Measurements from ENCODE around the gene COLGALT1. TPM values are rescaled to one million over a fixed set of nuclear protein-coding genes. Genes with fewer than 3 reads are reported as not detected.

Gene COLGALT1
- total RNA-seq, 6 donors from 2014 or later: 58.3 to 151 (median 116) TPM

DNA sequence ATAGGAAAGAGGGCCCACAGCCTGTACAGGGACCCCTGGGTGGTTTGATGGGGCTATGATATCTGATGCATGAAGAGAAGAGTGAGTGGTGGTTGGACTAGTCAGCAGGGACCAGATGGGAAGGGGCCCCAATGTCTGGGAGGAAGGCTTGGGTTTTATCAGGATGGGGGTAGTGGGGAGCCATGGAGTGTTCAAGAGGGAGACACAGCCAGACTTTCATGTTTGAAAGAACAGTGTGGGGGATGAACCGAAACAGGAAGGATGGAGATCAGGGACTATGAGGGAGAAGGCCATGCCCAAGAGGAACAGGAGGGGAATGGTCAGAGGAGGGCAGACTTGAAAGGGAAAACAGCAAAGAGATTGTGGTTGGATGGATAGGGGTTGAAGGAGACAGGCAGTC is 69.6 kb downstream of the COLGALT1 start:
- Histone ChIP-seq H3K27ac (no peak overlapping the region), H3K36me3 (no peaks in the 10 kb centered on the region), H3K9me3 (peaks cover 0 to 9% (median 2%) of the 10 kb centered on the region in 4 donors), H3K4me1 (no peaks in the 10 kb centered on the region), H3K4me3 (no peak overlapping the region), H3K27me3 (no peaks in the 10 kb centered on the region)
- 89 to 93% methylated on average over 1 of the region's 1 CpG for WGBS, 2 donors
- ATAC-seq (ENCODE audit: low FRiP score in 2 of 2): no peak
- TF ChIP-seq POLR2AphosphoS5 (IDR thresholded peaks at IDR 0.05): no peak
- TF ChIP-seq POLR2A (IDR thresholded peaks at IDR 0.05): no peak
- no peak for TF ChIP-seq EP300 (IDR thresholded peaks at IDR 0.05)
- TF ChIP-seq, protein P1, sequence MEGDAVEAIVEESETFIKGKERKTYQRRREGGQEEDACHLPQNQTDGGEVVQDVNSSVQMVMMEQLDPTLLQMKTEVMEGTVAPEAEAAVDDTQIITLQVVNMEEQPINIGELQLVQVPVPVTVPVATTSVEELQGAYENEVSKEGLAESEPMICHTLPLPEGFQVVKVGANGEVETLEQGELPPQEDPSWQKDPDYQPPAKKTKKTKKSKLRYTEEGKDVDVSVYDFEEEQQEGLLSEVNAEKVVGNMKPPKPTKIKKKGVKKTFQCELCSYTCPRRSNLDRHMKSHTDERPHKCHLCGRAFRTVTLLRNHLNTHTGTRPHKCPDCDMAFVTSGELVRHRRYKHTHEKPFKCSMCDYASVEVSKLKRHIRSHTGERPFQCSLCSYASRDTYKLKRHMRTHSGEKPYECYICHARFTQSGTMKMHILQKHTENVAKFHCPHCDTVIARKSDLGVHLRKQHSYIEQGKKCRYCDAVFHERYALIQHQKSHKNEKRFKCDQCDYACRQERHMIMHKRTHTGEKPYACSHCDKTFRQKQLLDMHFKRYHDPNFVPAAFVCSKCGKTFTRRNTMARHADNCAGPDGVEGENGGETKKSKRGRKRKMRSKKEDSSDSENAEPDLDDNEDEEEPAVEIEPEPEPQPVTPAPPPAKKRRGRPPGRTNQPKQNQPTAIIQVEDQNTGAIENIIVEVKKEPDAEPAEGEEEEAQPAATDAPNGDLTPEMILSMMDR (IDR thresholded peaks at IDR 0.05): no peak
- DNase-seq: no peak

DNA sequence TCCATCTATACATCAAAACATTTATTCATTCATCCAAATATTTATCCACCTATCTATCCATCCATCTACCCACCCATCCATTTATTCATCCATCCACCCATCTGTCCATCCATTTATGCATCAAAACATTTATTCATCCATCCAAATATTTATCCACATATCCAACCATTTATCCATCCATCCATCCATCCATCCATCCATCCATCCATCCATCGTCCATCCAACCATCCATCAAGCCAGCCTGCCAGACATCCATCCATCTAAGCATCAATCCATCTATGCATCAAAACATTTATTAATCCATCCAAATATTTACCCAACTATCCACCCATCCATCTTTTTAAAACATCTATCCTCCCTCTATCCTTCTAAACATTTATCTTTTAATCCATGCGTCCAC is 70.5 kb downstream of the COLGALT1 start:
- H3K4me1 ChIP-seq: no peaks in the 10 kb centered on the region
- WGBS, 2 donors: 68 to 81% methylated on average over 2 of the region's 2 CpGs
- H3K27me3 ChIP-seq: no peaks in the 10 kb centered on the region
- DNase-seq: no peak
- H3K36me3 ChIP-seq: no peaks in the 10 kb centered on the region
- TF ChIP-seq POLR2AphosphoS5 (IDR thresholded peaks at IDR 0.05) (no peak), POLR2A (IDR thresholded peaks at IDR 0.05) (no peak), EP300 (IDR thresholded peaks at IDR 0.05) (no peak)
- TF ChIP-seq, protein P1 (IDR thresholded peaks at IDR 0.05): no peak
- no peak for ATAC-seq (ENCODE audit: low FRiP score in 2 of 2)
- no peak overlapping the region for H3K27ac ChIP-seq
- H3K9me3 ChIP-seq: peaks cover 0 to 9% (median 2%) of the 10 kb centered on the region in 4 donors
- no peak overlapping the region for H3K4me3 ChIP-seq

DNA sequence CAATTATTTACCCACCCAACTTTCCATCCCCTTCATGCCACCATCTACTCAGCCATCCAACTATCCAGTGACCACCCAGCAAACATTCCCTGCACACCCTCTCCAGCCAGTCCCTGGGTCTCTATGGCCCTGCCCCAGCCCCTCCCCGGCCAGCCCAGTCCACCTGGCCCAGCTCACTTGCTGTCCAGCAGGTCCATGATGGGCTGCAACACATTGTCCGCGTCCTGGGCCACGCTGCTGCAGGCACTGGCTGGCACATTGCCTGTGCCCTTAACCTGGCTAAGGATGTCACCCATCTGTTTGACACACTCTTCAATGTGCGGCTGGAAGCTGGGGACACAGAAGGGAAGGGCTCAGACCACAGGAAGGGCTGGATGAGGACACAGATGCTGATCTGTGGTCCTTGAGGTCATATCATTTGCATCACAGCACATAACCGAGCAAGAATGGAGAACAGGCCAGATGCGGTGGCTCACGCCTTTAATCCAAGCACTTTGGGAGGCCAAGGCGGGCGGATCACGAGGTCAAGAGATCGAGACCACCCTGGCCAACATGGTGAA is 71.1 kb downstream of the COLGALT1 start:
- no peak for DNase-seq
- H3K27ac ChIP-seq: no peak overlapping the region
- WGBS, 2 donors: 71 to 73% methylated on average over 10 to 12 of the region's 12 CpGs

GRCh38 chr19:17627161-17627560 is 71.7 kb downstream of the COLGALT1 start:
- no peaks in the 10 kb centered on the region for H3K36me3 ChIP-seq
- H3K4me3 ChIP-seq: no peak overlapping the region
- 87 to 93% methylated on average over 3 of the region's 3 CpGs for WGBS, 2 donors
- no peaks in the 10 kb centered on the region for H3K4me1 ChIP-seq
- DNase-seq (no peak), ATAC-seq (ENCODE audit: low FRiP score in 2 of 2) (no peak)
- no peaks in the 10 kb centered on the region for H3K27me3 ChIP-seq
- H3K27ac ChIP-seq: no peak overlapping the region
- peaks cover 0 to 3% (median 0%) of the 10 kb centered on the region in 4 donors for H3K9me3 ChIP-seq
- no peak for TF ChIP-seq EP300 (IDR thresholded peaks at IDR 0.05)
- TF ChIP-seq POLR2A (IDR thresholded peaks at IDR 0.05): no peak
- TF ChIP-seq, protein P1 (IDR thresholded peaks at IDR 0.05): no peak
- no peak for TF ChIP-seq POLR2AphosphoS5 (IDR thresholded peaks at IDR 0.05)

More for the DNA sequence above, 71.1 kb downstream of the COLGALT1 start:
- Histone ChIP-seq H3K4me1 (no peaks in the 10 kb centered on the region), H3K27me3 (no peaks in the 10 kb centered on the region), H3K36me3 (no peaks in the 10 kb centered on the region), H3K4me3 (no peak overlapping the region), H3K9me3 (peaks cover 0 to 9% (median 2%) of the 10 kb centered on the region in 4 donors)
- no peak for ATAC-seq (ENCODE audit: low FRiP score in 2 of 2)
- TF ChIP-seq, protein P1 (IDR thresholded peaks at IDR 0.05): no peak
- TF ChIP-seq POLR2AphosphoS5 (IDR thresholded peaks at IDR 0.05): no peak
- TF ChIP-seq POLR2A (IDR thresholded peaks at IDR 0.05): no peak
- TF ChIP-seq EP300 (IDR thresholded peaks at IDR 0.05): no peak

DNA sequence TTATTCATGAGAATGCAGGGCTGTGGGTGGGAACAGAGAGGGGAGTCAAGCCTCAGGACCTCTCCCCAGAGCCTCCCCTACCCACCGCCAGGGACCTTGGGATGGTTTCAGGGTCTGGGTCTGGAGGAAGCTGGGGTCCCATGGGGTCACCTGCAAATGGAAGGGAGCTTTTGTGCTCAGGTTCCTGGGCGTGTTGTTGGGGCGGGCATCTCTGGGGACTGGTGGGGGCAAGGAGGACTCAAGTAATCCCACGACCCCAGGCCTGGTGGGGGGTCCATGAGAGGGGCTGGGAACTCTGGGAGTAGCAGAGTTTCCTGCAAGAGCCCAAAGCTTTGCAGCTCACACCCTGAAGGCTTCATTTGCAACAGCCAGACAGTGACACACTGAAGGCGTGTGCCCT is 72.5 kb downstream of the COLGALT1 start:
- Histone ChIP-seq H3K4me3 (no peak overlapping the region), H3K9me3 (no peaks in the 10 kb centered on the region), H3K4me1 (no peaks in the 10 kb centered on the region), H3K27me3 (no peaks in the 10 kb centered on the region), H3K27ac (no peak overlapping the region), H3K36me3 (no peaks in the 10 kb centered on the region)
- DNase-seq: no peak
- ATAC-seq (ENCODE audit: low FRiP score in 2 of 2): no peak
- TF ChIP-seq POLR2A (IDR thresholded peaks at IDR 0.05): no peak
- TF ChIP-seq, protein P1 (IDR thresholded peaks at IDR 0.05): no peak
- TF ChIP-seq POLR2AphosphoS5 (IDR thresholded peaks at IDR 0.05): no peak
- TF ChIP-seq EP300 (IDR thresholded peaks at IDR 0.05): no peak
- 82 to 92% methylated on average over 2 to 5 of the region's 5 CpGs for WGBS, 2 donors
